Superior temporal gyrus (tissue), 1 donor: Measurements from ENCODE around the gene IL1RAPL1.

ENCODE experiments used
- DNase-seq: peaks from one replicate; pipeline ENCODE4 v3.0.0-alpha.2; 2016; ENCODE audit errors: extremely low spot score

The IL1RAPL1 gene

GRCh38 chrX:29870608-29871007, 1283.4 kb downstream of the IL1RAPL1 start:
- no peak for DNase-seq

DNA sequence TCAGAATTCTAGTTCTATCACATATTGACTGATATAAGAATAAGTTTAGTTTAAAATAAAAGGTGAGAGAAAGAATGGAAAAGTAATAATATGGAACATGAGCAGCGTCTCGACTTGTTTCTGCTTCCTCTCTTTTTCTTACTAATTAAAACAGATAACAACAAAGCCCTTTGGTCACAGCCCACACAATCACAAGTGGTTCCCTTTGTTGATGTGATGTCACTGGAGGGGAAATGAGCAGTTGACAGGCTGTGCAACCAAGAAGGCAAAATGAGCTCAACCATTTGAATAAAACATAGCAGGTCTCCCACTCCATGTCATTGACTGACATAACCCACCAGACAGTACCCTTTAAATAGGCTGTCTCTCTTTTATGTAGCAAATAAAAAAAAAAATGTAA, 1285.6 kb downstream of the IL1RAPL1 start:
- DNase-seq = peak; percentile 74

GRCh38 chrX:29876733-29877132, 1289.5 kb downstream of the IL1RAPL1 start:
- DNase-seq = no peak

DNA sequence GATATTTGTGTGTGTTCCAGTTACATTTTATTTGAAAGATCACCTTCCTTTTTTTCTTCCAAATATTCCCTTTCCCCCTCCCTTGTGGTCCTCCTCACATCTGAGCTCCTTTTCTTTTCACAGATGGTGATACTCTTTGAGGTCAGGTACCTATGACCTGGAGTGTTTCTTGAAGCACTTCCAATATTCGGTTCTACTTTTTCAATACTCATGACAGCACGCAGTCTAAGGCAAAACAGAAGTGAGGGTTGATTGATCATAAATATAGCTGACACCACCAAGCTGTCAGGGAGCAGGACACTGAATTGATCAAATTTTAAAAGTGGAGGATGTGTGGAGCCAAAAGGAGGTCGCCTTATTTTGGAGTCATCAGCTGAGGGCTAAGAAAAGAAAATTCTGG, 1293.7 kb downstream of the IL1RAPL1 start:
- DNase-seq = no peak

DNA sequence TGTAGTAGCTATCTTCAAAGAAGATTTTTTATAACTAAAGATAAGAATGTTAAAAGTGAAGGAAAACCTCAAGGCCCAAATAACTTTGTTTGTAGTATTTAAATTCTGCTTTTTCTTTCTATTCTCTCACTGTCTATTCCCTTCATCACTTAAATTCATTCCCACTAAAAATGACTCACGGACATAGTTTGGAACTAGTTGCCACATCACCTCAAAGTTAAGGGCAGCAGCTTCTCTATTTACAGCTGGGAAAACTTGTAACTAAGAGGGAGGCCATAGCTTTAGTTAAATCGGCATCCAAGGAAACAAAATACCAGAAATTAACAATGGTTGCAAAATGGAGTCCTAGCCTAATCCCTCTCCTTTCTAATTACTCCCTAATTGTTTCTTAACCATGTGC, 1302.8 kb downstream of the IL1RAPL1 start:
- DNase-seq = no peak

DNA sequence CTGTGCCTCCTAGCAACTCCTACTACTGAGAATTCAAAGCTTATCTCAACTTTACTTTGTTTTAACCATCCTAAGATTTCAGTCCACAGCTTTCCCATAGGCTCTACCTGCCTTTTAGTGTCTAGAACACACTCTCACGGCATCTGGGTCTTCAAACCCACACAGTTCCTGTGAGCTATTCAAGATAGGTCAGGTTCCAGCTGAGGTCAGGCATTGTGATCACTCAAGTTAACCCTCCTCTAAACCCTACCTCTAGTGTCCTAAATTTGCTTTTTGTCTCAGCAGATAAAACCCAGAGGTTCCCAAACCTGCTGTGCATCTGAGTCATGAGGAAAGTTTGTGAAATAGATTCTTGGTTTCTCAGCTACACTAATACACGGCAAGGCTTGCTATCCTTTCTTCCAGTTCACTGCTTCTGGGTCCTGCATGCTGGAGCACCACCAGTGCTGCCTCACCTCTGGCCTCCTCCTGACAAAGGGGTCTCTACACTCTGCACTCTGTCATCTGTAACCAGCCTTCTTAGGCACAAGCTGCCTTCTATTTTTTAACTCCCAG, 1303.5 kb downstream of the IL1RAPL1 start:
- DNase-seq = no peak

DNA sequence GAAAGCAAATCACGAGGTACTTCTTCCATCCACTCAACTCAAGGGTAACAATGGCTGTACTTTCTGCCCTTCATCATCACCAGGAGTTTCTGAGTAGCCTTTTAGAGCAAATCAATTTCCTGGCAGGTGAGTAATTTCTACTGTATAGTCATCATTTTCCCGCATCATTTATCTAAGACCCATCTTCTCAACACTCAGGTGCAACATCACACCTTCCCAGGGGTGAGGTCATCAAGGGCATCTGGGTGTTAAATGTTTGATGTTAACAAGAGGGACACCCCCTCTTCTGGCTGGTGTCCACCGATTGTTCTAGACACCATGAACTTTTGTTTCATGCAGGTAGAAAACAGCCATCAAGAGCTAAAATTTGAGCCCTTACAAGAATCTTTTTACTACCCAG, 1314.8 kb downstream of the IL1RAPL1 start:
- no peak for DNase-seq

GRCh38 chrX:29903360-29903759, 1316.1 kb downstream of the IL1RAPL1 start:
- peak; percentile 63 for DNase-seq

- DNase-seq = no peak
These were observed 1324.4 kb downstream of the IL1RAPL1 start for GRCh38 chrX:29911673-29912072.

DNA sequence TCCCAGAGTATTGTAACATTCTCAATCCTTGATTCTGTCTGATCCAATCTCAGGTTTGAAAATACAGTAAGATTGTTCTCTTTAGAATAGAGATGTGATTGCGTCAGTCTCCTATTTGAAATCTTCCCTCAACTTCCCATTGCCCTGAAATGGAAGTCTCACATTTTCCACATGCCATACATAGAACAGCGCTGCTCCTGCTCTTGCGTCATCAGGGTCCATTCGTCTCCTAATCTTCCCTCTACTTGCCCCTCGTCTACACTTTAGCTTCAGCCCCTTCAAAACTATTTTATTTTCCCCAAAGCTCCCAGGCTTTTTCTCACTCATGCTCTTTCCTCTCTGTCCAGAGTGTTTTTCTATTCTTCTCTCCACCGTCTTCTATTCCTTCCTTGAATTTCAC, 1326.4 kb downstream of the IL1RAPL1 start:
- no peak for DNase-seq

GRCh38 chrX:29922607-29923006, 1335.4 kb downstream of the IL1RAPL1 start:
- no peak for DNase-seq

DNA sequence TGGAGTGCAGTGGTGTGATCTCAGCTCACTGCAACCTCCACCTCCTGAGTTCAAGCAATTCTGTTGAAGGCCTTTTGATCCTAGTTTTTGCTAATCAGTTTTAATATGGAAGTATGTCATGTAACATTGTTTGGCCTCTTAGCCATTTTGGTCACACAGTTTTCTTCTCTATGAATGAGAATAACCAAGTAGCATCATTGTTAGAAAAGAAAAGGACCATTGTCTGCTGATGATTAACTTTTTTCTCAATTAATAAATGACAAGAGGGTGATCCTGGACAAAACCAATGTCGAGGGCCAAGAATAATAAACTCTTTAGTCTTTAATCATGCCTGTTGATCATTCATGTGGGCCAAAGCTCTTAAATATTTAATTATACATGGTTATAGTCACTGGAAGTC, 1338.8 kb downstream of the IL1RAPL1 start:
- no peak for DNase-seq

GRCh38 chrX:29926659-29927058, 1339.4 kb downstream of the IL1RAPL1 start:
- DNase-seq = no peak

DNA sequence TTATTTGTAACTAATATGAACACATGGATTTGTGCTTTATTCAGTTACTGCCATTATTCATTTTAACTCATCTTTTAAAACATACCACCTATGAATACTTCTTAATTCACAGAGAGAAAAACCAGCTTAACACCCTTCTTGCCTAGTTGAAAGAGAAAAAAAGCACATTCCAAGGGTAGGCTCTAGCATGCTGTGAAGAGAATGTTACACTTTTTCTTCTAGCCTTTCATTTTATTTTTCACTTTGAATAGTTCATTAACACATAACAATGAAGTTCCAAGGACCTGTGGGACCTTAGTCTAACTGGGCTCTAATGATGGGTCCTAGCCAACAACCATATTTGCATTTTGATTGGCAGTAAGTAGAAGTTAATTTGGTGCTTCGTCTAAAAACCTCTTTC, 1348.2 kb downstream of the IL1RAPL1 start:
- no peak for DNase-seq

- no peak for DNase-seq
These were observed 1353.5 kb downstream of the IL1RAPL1 start for GRCh38 chrX:29940750-29941149.

DNA sequence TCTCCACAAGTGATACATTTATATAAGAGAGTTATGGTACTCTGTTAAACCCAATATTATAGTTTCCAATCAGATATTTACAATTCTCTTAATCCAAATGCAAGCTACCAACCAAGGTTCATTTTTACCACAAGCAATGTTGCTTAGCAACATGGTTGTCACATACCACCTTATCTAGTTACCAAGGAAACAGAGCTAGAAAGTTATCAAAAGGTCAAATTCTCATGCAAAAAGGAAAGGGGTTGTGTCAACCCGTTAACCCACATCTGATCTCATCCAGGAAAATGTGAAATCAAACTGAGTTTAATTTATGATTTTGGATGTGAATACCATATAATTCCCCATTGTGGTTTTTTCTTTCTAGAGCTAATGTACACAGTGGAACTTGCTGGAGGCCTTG, 1354.0 kb downstream of the IL1RAPL1 start:
- no peak for DNase-seq

GRCh38 chrX:29947225-29947624, 1360.0 kb downstream of the IL1RAPL1 start:
- no peak for DNase-seq

GRCh38 chrX:29948653-29949052, 1361.4 kb downstream of the IL1RAPL1 start:
- DNase-seq = no peak

GRCh38 chrX:29952016-29952415, 1364.8 kb downstream of the IL1RAPL1 start:
- no peak for DNase-seq

DNA sequence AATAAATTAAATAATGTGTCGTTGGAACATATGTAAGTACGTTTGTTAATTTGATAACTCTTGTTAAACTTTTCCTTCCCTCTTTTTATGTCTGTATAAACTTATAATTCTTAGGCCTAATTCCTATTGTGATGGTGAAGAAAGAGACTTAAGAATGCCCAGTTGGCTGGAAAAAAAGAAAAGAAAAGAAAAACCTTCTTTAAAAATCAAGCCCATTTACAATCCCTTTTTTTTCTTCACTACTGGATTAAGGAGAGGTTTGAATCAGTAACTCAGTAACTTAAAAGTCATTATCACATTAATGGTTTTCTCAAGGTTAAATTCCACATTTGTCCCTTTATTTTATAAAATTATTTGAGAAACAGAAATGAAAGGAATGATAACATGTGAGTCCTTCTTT, 1374.8 kb downstream of the IL1RAPL1 start:
- no peak for DNase-seq

- DNase-seq = no peak
These were observed 1378.4 kb downstream of the IL1RAPL1 start for GRCh38 chrX:29965634-29966033.

DNA sequence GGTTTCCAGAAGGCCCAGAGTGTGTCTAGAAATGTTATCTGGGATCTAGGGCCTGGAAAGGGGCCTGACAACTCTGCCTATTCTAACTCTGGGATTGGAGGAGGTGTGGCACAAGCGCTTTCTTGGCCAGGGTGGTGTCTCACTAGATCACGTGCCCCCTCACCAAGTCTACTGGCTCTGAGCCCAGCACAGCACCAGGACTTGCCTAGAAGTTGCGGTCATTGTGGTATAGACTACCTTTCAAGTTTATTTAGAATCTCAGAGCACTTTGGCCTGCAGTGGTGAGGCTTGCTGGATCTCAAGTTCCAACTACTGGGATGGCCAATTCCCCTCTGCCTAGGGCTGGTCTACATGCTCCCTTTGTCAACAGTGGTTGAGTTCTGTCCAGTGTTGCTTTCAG, 1404.8 kb downstream of the IL1RAPL1 start:
- no peak for DNase-seq

GRCh38 chrX:30005813-30006212, 1418.6 kb downstream of the IL1RAPL1 start:
- no peak for DNase-seq
